ENCODE results near the gene FECH.
"Not testable (repeated sequence)": the region's sequence is repeated elsewhere in the genome, so short reads cannot be mapped to it uniquely, and the experiment has no call there.

The FECH gene

GRCh38 chr18:57592716-57593115 is 6.2 kb upstream of the FECH start:
- not testable (repeated sequence) for H3K36me3 Mint-ChIP-seq (ENCODE audit: low read depth); H3K4me3 Mint-ChIP-seq; H3K27ac Mint-ChIP-seq; H3K27me3 Mint-ChIP-seq; H3K9me3 Mint-ChIP-seq
- peaks cover 13% of the 10 kb centered on the region for H3K4me1 Mint-ChIP-seq (ENCODE audit: low read depth)

GRCh38 chr18:57589161-57589560 is 2.7 kb upstream of the FECH start:
- H3K4me3 Mint-ChIP-seq, result no peak overlapping the region

DNA sequence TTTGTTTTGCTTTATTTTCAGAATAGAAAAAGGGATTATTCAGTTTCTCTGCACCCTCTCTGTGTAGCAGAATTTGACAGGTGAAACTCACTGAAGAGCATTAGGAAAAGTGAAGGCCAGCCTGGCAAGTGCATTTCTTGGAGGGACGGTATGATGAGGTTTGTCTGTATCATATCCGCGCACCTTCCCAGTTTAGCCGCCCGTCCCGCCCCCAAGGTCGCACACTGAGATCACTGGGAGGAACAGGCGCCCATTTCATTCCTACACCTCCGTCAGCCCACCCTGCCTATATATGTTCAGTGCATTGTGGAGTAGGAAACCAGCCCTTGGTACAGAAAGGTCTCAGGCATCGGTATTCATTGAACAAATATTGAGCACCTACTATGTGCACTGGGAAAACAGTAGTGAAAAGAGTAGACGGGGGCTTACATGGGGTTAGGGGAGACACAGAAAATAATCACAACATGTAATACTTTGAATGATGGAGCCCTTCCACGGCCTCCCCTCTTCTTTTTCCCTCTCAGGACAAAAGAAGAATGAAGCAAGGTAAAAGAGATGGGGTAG is 678 bp upstream of the FECH start:
- H3K4me1 Mint-ChIP-seq (ENCODE audit: low read depth), result peaks cover 32% of the 10 kb centered on the region
- no peaks in the 10 kb centered on the region for H3K27me3 Mint-ChIP-seq
- peak overlapping the region; percentile 83 for H3K27ac Mint-ChIP-seq
- H3K4me3 Mint-ChIP-seq, result peak overlapping the region; percentile 88
- no peaks in the 10 kb centered on the region for H3K9me3 Mint-ChIP-seq
- H3K36me3 Mint-ChIP-seq (ENCODE audit: low read depth), result peaks cover 6% of the 10 kb centered on the region

More at GRCh38 chr18:57589161-57589560, 2.7 kb upstream of the FECH start:
- H3K9me3 Mint-ChIP-seq, result no peaks in the 10 kb centered on the region
- peaks cover 6% of the 10 kb centered on the region for H3K36me3 Mint-ChIP-seq (ENCODE audit: low read depth)
- no peak overlapping the region for H3K27ac Mint-ChIP-seq
- H3K4me1 Mint-ChIP-seq (ENCODE audit: low read depth), result peaks cover 36% of the 10 kb centered on the region
- H3K27me3 Mint-ChIP-seq, result no peaks in the 10 kb centered on the region

DNA sequence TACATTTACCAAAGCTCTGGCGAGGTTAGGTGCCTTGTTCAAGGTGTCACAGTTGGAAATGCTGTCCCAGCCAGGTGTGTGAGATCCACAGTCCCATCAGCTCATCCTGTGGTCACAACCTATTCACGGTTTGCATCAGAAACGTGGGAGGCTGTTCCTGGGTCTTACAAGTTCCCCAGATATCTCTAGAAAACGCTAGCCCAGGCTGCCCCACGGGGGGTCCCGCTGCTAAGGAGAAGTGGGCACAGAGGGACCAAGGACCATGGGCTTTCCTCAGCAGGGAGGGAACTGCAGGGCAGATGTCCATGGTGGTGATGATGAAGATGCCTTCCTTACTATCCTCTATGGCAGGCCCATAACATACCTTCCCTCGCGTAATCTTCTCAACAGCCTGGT is 649 bp downstream of the FECH start:
- peak overlapping the region; percentile 76 for H3K27ac Mint-ChIP-seq
- H3K27me3 Mint-ChIP-seq, result no peaks in the 10 kb centered on the region
- H3K9me3 Mint-ChIP-seq, result no peaks in the 10 kb centered on the region
- peaks cover 37% of the 10 kb centered on the region for H3K4me1 Mint-ChIP-seq (ENCODE audit: low read depth)
- peaks cover 6% of the 10 kb centered on the region for H3K36me3 Mint-ChIP-seq (ENCODE audit: low read depth)
- H3K4me3 Mint-ChIP-seq, result peak overlapping the region; percentile 88

DNA sequence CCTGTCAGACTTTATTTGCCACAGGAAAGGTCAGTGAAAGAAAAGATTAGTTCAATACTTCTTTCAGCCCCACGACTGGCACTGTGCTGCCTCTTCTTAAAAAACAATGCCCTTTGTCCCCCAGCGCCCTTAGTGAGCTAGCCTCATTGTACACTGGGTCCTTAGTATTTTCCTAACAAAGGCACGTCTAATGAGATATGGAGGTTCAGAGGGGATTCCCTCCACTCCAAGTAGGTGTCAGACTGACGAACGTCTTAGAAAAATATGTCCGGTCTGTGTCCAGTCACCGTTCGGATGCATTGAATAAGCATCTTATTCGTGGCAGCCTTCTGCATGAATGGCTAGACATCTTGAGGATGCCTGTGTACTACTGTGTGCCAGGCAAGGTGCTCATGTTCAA is 1.1 kb downstream of the FECH start:
- peaks cover 6% of the 10 kb centered on the region for H3K36me3 Mint-ChIP-seq (ENCODE audit: low read depth)
- H3K4me3 Mint-ChIP-seq, result peak overlapping the region; percentile 88
- H3K4me1 Mint-ChIP-seq (ENCODE audit: low read depth), result peaks cover 41% of the 10 kb centered on the region
- H3K27ac Mint-ChIP-seq, result peak overlapping the region; percentile 76
- H3K27me3 Mint-ChIP-seq, result no peaks in the 10 kb centered on the region
- H3K9me3 Mint-ChIP-seq, result no peaks in the 10 kb centered on the region

- no peaks in the 10 kb centered on the region for H3K9me3 Mint-ChIP-seq
- H3K4me3 Mint-ChIP-seq, result no peak overlapping the region
- H3K4me1 Mint-ChIP-seq (ENCODE audit: low read depth), result peaks cover 48% of the 10 kb centered on the region
- H3K36me3 Mint-ChIP-seq (ENCODE audit: low read depth), result peaks cover 13% of the 10 kb centered on the region
- no peak overlapping the region for H3K27ac Mint-ChIP-seq
- no peaks in the 10 kb centered on the region for H3K27me3 Mint-ChIP-seq
These were observed 2.1 kb downstream of the FECH start for GRCh38 chr18:57584444-57584843.

DNA sequence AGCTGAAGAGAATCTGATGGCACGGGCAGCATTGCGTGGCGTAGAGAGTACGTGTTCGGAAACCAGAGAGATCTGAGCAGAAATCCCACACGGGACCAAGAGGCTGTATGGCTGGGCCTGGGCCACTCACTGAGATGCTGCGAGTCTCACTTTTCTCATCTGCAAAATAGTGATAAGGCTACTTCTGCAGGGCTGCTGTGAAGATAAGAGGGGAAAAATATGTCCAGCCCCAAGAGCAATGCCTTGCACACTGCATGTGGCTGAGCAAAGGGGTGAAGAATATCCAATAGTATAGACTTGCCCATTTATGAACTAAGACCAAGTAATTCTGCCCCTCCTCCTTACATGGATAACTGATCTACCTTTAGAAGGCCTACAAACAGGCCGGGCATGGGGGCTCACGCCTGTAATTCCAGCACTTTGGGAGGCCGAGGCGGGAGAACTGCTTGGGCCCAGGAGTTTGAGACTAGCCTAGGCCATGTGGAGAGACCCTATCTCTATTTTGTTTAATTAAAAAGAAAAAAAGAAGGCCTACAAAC is 3.1 kb downstream of the FECH start:
- H3K27ac Mint-ChIP-seq, result no peak overlapping the region
- peaks cover 19% of the 10 kb centered on the region for H3K36me3 Mint-ChIP-seq (ENCODE audit: low read depth)
- no peak overlapping the region for H3K4me3 Mint-ChIP-seq
- H3K27me3 Mint-ChIP-seq, result no peaks in the 10 kb centered on the region
- peaks cover 48% of the 10 kb centered on the region for H3K4me1 Mint-ChIP-seq (ENCODE audit: low read depth)
- H3K9me3 Mint-ChIP-seq, result no peaks in the 10 kb centered on the region

DNA sequence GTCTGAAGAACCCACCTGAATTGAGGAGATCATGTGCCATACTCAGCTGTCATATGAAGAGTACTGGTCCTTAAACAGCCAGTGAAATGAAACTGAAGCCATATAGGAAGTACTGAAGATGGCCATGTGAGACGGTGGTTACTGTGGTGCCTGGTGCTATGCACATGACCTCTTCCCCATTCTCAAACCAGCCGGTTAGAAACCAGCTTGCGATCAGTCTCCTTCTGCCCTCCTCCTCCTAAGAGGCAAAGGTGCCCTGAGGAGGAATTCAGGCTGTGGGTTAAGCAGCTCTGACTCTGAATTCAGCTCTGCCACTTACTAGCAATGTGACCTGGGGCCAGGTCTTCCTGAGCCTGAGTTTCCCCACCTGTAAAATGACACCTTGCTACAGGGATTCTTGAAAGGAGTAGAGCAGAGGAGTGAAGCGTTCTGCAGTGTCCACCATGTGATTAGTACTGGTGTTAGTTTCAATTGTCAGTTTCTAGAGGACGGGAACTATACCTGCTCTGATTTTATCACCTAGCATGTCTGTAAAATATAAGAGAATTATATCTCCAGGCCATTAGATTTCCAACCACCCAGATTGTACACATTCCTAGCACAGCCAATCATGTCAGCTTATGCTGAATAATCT is 5.1 kb downstream of the FECH start:
- Mint-ChIP-seq H3K4me1 (ENCODE audit: low read depth) (peaks cover 44% of the 10 kb centered on the region), H3K36me3 (ENCODE audit: low read depth) (peaks cover 29% of the 10 kb centered on the region), H3K27me3 (no peaks in the 10 kb centered on the region), H3K4me3 (no peak overlapping the region), H3K9me3 (no peaks in the 10 kb centered on the region), H3K27ac (no peak overlapping the region)

- Mint-ChIP-seq H3K27ac (no peak overlapping the region), H3K4me3 (no peak overlapping the region), H3K36me3 (ENCODE audit: low read depth) (peaks cover 41% of the 10 kb centered on the region), H3K4me1 (ENCODE audit: low read depth) (peaks cover 31% of the 10 kb centered on the region), H3K9me3 (no peaks in the 10 kb centered on the region), H3K27me3 (no peaks in the 10 kb centered on the region)
These were observed 6.6 kb downstream of the FECH start for GRCh38 chr18:57579934-57580333.

DNA sequence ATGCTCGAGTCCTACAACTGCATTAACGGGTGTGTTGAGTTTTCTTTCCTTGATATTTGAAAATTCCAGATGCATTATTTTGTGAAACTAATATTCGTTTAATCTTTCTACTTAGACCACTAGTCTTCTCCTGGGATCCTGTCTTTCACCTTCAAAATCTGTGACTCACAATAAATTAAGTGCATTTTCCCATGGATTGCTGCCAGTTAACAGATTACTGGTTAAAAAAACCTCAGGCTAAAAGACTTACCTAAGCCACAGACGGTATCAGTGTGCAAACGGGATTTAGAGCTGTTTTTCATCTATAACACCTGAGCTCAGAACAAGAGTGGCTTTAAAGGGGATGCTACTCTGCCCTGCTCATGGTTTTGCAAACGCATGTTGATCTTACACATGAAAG is 10.2 kb downstream of the FECH start:
- Mint-ChIP-seq H3K36me3 (ENCODE audit: low read depth) (peaks cover 63% of the 10 kb centered on the region), H3K4me3 (no peak overlapping the region), H3K27ac (no peak overlapping the region), H3K27me3 (no peaks in the 10 kb centered on the region), H3K9me3 (no peaks in the 10 kb centered on the region), H3K4me1 (ENCODE audit: low read depth) (peaks cover 15% of the 10 kb centered on the region)

GRCh38 chr18:57575542-57575941 is 11.0 kb downstream of the FECH start:
- H3K9me3 Mint-ChIP-seq, result no peaks in the 10 kb centered on the region
- peaks cover 8% of the 10 kb centered on the region for H3K4me1 Mint-ChIP-seq (ENCODE audit: low read depth)
- peaks cover 71% of the 10 kb centered on the region for H3K36me3 Mint-ChIP-seq (ENCODE audit: low read depth)
- no peaks in the 10 kb centered on the region for H3K27me3 Mint-ChIP-seq
- H3K27ac Mint-ChIP-seq, result no peak overlapping the region
- no peak overlapping the region for H3K4me3 Mint-ChIP-seq

DNA sequence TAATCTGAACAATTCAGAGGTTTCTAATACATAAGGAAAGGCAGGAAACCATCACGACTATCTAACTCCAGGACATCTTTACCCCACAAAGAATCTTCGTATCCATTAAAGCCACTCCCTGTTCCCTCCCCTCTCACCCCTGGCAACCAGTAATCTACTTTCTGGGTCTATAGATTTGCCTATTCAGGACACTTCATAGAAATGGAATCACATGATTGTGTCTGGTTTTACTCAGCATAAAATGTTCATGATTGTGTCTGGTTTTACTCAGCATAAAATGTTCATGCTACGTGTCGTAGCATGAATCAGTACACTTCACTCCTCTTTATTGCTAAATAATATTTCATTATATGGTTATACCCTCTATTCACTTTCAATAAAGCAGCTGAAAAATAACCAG is 11.6 kb downstream of the FECH start:
- Mint-ChIP-seq H3K27me3 (no peaks in the 10 kb centered on the region), H3K4me1 (ENCODE audit: low read depth) (peaks cover under 1% of the 10 kb centered on the region), H3K27ac (no peak overlapping the region), H3K4me3 (no peak overlapping the region), H3K36me3 (ENCODE audit: low read depth) (peaks cover 75% of the 10 kb centered on the region), H3K9me3 (no peaks in the 10 kb centered on the region)

GRCh38 chr18:57570162-57570561 is 16.3 kb downstream of the FECH start:
- no peak overlapping the region for H3K4me3 Mint-ChIP-seq
- H3K27ac Mint-ChIP-seq, result no peak overlapping the region
- H3K36me3 Mint-ChIP-seq (ENCODE audit: low read depth), result peaks cover 73% of the 10 kb centered on the region
- H3K4me1 Mint-ChIP-seq (ENCODE audit: low read depth), result no peaks in the 10 kb centered on the region
- H3K9me3 Mint-ChIP-seq, result no peaks in the 10 kb centered on the region
- H3K27me3 Mint-ChIP-seq, result no peaks in the 10 kb centered on the region

GRCh38 chr18:57569133-57569532 is 17.4 kb downstream of the FECH start:
- no peaks in the 10 kb centered on the region for H3K4me1 Mint-ChIP-seq (ENCODE audit: low read depth)
- no peaks in the 10 kb centered on the region for H3K27me3 Mint-ChIP-seq
- H3K4me3 Mint-ChIP-seq, result no peak overlapping the region
- no peak overlapping the region for H3K27ac Mint-ChIP-seq
- H3K9me3 Mint-ChIP-seq, result no peaks in the 10 kb centered on the region
- peaks cover 73% of the 10 kb centered on the region for H3K36me3 Mint-ChIP-seq (ENCODE audit: low read depth)

DNA sequence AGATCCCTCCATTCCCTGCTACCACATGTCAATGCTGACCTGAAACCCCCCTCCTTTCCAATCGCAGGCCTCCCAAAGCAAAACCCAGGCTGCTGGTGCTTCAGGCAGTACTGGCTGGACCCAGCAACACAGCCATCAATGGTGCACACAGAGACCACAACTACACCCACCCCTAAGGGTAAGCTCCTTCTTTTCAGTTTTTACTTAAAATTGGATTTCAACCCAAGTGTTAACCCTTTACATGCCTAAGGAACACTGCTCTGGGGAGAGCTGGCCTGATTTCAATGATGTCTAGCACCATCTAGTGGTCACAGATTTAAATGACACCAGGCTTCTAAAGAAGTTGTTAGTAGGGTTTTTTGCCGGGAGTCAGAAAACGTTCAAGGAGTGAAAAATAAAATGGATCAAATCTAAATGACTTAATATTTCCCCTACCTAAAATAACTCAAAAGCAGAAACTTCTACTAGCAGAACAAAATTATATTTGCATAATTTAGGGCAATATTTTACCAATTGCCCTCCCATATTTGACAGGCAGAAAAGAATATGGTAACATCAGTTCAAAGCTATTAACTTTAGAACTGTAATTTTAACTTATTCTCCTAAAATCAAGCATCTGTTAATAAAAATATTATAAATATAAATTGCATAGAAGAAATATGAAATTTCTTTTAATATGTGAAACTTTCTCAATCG is 24.6 kb downstream of the FECH start:
- no peak overlapping the region for H3K4me3 Mint-ChIP-seq
- no peaks in the 10 kb centered on the region for H3K4me1 Mint-ChIP-seq (ENCODE audit: low read depth)
- no peak overlapping the region for H3K27ac Mint-ChIP-seq
- H3K9me3 Mint-ChIP-seq, result no peaks in the 10 kb centered on the region
- H3K27me3 Mint-ChIP-seq, result no peaks in the 10 kb centered on the region
- H3K36me3 Mint-ChIP-seq (ENCODE audit: low read depth), result peaks cover 36% of the 10 kb centered on the region
